GM12872 (cell line): Measurements from ENCODE around the gene OR5D14.

Experiments used
- CTCF ChIP-seq: IDR thresholded peaks from 3 replicates; pipeline ENCODE4 v1.5.1; 2011; ENCODE audit warnings: low read depth, mild to moderate bottlenecking, low read length, moderate library complexity; ENCODE audit not compliant: insufficient read depth

Gene OR5D14

GRCh38 chr11:55795256-55795655 is at the start of gene OR5D14:
TSS of gene OR5D14 (plus strand) at chr11:55795556. CDS start at chr11:55795556, 0 bp downstream.
- no peak for TF ChIP-seq CTCF

GRCh38 chr11:55773138-55773537 is 22.2 kb upstream of the OR5D14 start, which contains the start of gene OR5D13:
TSS of gene OR5D13 (plus strand) at chr11:55773438. CDS start at chr11:55773438, 0 bp downstream.
- no peak for TF ChIP-seq CTCF

GRCh38 chr11:55791606-55792005 is 3.8 kb upstream of the OR5D14 start:
- no peak for TF ChIP-seq CTCF

GRCh38 chr11:55793321-55793720 is 2.0 kb upstream of the OR5D14 start:
- TF ChIP-seq CTCF = no peak

- no peak for TF ChIP-seq CTCF
Observed at GRCh38 chr11:55806248-55806647, 10.9 kb downstream of the OR5D14 start.

- TF ChIP-seq CTCF = no peak
Observed at GRCh38 chr11:55811067-55811466, 15.7 kb downstream of the OR5D14 start, which contains the start of gene OR5L1. TSS of gene OR5L1 (plus strand) at chr11:55811367. CDS start at chr11:55811467, 100 bp downstream.

- no peak for TF ChIP-seq CTCF
Observed at GRCh38 chr11:55819330-55819729, 24.0 kb downstream of the OR5D14 start, which contains the start of gene OR5D18. TSS of gene OR5D18 (plus strand) at chr11:55819630. CDS start at chr11:55819630, 0 bp downstream.
